ENCODE measurements around the gene NINJ2.

NINJ2 gene

DNA sequence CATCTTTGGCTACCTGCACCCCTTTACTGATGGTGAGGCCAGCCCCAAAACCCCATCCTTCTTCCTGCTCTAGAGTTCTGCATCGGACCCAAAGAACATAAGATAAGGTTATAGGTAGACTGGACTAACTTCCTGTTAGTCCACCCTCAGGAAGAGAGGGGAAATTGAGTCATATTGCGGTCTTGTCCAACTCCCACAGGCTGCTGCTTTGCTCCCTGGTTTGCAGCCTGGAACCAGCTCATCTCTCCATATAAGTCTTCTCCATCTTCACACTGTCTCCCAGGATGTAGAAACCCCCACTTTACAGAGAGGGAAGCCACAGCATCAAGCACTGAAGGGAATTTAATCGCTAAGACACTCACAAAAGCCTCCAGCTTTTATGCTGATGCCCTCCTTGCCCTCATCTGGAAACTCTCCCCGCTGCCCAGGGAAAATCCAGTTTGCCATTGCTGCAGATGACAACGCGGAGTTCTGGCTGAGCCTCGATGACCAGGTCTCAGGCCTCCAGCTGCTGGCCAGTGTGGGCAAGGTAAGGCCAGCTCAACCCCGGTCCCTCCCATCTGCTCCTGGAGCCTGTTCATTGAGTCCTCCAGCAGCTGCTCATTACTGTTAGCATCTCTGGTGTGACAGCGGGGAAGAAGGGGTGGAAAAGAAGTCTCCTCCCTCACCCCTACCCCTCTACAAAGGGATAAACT lies 118.2 kb downstream of the NINJ2 start:
- no peak for DNase-seq

DNA sequence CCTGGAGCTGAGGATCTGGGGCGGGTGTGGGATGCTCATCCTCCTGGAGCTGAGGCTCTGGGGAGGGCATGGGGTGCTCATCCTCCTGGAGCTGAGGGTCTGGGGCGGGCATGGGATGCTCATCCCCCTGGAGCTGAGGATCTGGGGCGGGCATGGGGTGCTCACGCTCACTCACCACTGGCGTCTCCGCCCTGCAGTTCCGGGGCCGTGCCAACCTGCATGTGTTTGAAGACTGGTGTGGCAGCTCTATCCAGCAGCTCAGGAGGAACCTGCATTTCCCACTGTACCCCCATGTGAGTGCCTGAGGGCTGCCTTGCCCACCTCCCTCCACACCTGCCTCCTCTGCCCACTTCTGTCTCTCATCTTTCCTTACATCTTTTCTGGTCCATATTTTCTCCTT lies 119.1 kb downstream of the NINJ2 start:
- DNase-seq = no peak

DNA sequence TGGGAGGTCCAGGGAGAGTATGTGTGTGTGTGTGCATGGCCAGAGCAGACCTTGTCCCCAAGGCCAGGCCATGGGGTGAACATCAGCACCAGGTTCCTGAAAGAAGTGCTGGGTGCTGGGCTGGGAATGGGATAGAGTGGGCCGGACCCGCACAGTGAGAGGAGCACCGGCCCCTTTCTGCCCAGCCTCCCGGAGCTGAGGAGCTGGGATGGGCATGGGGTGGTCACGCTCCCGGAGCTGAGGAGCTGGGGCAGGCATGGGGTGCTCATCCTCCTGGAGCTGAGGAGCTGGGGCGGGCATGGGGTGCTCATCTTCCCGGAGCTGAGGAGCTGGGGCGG lies 120.2 kb downstream of the NINJ2 start:
- DNase-seq = no peak

DNA sequence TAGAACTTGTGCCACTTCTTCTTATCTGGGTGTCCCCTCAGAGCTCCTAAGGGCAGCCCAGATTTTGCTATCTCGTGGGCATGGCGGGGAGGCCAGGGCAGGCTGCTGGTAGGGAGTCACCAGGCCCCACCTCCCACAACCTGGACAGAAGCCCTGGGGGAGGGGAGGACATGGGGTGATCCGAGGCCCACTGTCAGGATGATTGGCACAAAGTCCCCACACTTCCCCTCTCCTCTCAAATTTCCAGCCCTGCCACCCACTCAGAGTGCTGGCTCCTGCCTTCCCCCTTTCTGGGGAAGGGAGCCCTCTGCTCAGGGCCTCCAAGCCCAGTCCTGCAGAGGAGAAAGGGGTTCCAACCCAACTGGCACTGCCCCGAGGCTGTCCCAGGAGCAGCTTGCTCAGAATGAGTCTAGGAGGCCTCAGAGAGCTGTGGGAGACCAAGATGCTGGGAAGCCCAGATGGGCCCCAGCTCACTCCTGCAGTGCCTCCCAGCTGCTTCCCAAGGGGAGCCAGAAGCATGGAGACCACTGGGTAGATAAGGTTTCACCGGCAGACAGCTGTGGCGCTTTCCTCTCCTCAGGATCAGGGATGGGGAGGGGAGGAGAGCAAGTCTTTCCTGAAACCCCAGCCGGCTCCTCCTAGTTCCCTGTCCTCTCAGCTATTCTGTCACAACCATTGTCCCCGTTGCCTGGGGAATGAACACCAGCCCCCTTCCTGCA lies 120.7 kb downstream of the NINJ2 start:
- DNase-seq = no peak

DNA sequence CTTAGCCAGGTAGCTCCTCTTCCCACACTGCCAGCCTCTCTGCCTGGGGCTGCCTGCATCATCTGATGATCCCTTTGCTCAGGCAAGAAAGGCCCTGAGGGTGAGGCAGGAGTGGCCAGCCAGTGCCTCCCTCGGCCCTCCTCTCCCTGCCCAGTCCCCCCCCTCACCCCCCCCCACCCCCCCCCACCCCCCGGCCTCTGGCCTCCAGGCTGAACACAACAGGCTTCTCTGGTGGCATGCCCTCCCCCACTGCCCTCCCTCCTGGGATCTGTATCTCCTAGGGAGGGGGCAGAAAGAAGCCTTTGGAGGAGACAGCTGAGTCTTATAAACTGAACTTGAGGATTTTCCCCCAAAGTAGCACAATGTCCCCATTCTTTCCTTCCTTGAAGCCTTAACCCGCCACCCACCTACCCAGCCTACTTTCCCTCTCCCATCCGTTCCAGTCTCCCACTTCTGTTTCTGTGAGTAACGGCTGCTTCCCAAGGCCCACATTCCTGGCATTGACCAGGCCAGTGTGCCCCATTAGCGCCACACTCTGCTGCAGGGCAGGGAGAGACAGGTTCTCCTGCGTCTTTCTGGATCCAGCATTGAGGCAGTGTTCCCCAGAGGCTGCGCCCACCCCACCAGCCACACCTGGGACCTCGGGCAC lies 121.4 kb downstream of the NINJ2 start:
- peak; percentile 67 for DNase-seq

DNA sequence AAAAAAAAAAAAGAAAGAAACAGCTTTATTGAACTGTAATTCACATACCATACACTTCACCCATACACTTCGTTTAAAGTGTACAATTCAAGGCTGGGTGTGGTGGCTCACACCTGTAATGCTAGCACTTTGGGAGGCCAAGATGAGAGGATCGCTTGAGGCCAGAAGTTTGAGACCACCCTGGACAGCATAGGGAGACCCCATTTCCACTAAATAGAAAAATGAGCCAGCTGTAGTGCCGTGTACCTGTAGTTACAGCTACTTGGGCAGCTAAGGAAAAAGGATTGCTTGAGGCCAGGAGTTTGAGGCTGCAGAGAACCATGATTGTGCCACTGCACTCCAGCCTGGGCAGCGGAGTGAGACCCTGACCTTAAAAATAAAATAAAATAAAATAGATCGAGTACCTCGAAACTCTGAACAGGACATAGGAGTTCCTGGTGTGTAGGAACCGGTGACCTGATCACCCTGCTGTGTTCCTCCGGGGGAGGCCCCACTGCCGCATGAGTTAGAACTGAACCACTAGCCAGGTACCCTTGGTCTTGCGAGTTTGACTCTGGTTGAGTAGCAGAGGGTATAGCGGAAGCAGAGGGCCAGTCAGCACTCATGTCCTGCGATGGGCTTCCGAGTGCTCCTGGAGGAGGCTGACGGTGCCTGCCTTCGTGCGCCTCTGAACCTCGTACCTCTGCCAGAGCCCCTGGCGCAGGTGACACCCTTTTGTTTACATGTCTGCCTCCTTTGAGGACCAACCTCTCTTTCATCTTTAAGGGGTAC lies 123.5 kb downstream of the NINJ2 start:
- no peak for DNase-seq

DNA sequence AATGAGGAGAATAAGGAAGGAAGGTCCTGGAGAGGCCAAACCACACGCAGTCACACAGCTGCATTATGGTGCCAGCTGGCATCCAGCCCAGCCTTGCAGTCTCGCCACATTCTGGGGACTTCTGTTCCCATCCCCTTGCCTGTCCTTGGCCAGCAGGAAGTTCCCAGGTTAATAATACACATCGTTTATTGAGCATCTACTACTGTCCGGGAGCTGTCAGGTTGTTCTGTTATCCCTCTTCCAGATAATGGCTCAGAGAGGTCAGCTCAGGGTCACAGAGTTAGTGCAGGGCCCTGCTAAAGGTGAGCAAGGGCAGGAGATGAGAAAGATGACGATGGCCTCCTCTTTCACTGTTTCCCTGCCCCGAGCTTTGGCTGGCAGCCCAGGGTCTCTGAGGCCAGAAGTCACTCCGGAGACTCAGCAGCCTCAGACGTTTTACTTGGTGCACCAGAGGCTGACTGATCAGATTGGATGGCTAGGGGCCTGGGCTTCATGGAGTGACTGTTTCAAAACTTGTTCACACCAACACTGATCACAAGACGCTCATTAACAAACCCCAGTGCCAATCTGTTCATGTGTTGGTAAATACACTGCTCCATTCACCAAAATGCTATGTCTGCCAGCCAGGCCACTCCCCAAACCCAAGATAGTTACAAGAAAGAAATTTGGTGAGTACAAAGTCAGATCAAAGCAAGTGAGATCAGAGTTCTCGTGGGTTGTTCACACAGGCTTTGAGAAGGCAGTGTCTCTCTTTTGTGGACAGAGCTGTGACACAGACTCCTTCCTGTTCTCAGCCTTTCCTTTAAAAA lies 124.3 kb downstream of the NINJ2 start:
- no peak for DNase-seq

DNA sequence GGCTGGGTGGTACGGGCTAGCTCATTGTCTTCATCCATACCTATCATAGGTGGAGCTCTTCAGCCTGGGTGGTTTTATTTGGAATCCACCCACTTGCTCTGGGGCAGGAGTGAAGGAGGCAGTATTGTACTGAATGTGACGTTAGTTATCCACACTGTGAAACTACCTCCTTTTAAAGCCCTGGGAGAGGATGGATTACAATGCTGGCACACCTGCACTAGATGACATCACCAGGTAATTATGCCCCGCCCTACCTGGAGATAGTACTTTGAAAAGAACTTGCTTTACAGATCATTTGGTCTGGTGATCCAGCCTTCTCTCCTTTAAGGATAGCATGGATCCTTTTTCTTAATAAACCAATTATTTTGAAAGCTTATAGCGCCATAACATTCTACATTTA lies 125.5 kb downstream of the NINJ2 start:
- DNase-seq = no peak

DNA sequence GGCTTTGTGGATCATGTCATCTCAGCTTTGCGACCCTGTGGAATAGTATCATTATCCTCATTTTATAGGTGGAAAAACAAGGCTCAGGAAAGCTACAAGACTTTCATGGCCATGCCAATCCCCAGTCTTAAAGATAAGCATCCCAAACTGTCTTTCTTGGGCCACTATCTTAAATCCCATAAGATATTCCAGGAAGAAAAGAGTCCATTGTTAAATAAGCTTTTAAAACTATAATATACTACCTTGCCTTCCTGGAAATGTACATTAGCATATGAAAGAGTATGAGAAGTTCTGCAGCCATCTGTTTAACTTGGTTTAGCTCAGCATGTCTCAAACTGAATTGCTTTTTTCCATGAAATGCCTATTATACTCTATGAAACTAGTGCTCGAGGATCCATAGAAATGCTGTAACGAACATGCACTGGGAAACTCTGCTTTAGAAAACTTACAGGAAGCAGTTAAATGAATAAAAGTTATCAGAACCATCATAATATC lies 126.4 kb downstream of the NINJ2 start:
- DNase-seq = no peak

DNA sequence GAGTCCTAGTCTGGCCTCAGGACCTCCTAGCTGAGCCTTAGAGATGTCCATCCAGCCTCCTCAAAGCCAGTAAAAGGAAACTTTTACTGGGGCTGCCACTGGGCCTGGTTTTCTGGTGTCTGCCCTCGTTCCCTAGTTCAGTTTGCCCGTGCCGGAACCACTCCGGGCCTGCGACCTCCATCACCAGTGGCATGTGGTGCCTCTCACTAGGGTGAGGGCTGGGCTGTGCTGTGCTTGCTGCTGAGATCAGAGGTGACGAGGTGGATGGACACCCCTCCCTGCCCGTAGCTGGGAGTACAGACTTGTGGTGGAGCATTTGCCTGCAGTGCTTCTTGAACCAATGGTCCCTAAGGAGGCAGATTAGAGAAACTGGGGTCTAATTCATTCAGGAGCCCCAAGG lies 127.8 kb downstream of the NINJ2 start:
- no peak for DNase-seq

DNA sequence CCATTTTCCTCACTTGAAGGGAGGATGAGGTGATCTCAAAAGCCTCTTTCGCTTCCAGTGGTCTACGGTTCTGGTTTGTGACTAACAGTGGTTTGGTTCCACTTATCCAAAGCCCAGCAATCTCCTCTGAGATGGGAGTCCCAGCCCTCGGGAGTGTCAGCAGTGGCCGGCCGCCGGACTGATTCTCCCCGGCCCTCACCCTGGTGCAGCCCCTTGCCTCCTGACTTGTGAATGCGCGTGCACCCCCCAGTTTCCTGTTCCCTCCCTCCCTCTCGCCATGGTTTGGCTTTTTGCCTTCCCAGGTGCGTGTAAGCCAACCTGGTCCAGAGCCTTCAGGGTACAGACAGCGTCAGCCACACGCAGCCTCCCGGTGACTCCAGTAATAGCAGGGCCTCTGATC lies 129.0 kb downstream of the NINJ2 start:
- DNase-seq = no peak

DNA sequence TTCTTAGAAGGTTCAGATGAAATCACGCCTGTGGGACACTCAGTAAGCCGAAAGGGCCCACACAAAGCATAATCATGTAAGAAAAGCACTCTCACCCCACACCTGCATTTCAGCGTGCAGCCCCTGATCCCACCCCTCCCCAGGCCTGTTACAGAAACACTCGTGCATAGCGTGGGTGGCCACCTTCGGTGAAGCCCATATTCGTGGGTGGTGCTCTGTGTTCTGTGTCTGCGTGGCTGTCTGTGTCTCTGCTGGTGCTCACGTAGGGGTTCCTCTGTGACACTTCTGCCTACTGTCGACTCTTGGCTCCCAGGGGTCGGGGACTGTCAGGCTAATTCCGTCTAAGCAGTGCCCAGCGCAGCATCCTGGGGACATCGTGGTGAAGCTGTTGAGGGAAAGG lies 129.5 kb downstream of the NINJ2 start:
- no peak for DNase-seq

DNA sequence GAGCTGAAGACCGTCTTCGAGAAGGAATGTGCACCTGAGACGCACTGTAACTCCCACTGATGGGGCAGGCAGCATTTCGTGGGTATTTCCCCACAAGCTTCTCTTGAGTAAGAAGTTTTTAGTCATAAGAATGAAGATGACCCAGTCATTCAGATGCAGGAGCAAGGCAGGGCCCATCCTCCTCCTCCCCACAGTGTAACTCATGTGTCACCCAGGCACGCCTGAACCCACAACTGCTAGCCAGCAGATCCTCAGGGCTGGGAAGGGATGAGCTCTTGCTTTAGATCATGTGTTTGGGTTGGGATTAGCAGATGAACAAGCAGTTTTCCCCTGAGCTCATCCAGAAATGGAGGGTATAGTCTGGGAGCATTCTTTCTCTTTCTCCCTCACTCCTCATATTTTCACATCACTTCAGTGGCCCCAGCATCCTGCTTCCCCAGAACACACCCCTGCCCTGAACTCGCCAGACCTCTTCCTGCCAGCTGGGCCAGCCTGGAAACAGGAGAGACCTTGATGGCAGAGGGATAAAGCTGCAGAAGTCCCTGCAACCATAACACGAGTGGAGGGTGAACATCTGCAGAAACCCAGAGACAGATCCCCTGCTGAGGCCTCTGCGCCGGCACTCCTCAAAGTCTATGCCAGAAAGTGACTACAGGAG lies 130.2 kb downstream of the NINJ2 start:
- DNase-seq = peak; percentile 72

DNA sequence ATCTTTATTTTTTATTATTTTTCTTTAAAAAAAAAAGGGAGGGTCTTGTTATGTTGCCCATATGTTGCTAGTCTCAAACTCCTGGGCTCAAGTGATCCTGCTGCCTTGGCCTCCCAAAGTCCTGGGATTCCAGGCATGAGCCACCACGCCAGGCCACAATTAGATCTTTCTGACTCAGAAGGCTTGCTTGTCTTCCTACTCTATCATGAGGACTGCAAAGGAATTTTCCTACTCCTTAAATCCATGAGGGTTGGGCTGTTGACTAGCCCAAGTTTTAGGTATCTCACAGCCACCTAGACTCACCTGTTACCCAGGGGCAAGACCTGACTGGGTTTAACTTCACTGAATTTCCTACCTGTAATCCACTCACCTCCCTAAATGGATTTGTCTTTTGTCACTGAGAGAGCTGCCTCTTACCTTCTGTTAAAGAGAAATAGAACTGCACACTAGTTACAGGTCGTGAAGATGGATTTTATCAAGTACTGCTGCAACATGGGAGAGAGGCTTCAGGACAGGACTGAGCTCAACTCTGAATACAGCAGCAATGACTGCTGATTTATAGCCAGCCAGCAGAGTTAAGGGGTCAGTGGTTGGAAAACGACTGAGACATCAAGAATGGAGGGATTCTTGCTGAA lies 131.2 kb downstream of the NINJ2 start:
- DNase-seq = no peak

DNA sequence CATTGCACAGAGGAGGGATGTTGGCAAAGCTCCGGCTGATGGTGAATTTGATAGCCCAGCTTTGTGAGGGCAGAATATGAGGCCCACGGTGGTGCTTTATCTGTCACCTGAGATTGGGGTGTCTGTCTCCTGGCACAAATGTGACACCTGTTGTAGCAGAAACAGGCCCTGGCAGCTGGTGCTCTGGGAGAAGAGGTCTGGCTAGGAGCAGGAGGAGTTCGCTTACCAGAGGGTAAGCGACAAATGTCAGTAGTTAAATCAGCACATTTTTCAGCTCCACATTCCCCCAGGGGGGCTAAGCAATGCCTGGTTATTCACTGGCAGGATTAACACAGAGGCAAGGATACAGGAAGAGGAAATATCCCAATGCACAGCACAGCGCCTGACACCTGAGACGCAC lies 132.4 kb downstream of the NINJ2 start:
- DNase-seq = no peak

DNA sequence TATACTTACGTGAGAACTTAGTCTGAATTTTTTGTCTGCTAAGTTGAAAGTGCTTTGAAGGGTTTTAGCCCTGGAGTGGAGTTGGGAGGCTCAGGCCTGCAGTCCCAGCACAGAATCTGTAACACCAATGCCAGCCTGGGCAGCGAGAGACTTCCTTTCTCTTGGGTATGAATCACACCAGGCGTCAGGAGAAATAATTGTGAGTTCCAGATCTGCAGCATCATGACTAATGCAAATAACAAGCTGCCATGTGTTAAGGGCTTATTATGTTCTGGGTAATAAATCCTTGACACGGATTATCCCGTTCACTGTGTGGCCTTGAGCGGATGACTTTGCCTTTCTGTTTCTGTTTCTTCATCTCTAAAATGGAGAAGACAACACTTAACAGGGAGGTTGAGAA lies 132.9 kb downstream of the NINJ2 start:
- peak; percentile 26 for DNase-seq

DNA sequence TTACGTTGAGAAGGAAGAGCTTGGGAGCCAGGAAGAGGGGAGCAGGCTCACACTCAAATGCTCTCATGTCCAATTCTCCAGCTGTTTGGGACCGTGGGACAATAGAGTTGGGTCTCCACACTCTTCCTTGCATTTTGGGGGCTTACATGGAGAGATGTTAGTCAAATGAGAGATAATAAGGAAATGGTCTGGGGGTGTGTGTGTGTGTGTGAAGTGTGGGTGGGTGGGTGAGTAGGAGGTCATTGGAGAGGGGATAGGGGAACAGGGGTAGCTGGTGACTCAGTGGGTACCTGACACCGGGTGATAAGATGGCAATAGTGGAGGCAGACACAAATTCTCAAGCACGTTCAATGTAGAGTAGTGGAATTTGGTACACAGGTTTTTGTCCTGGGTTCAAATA lies 135.5 kb downstream of the NINJ2 start:
- no peak for DNase-seq

DNA sequence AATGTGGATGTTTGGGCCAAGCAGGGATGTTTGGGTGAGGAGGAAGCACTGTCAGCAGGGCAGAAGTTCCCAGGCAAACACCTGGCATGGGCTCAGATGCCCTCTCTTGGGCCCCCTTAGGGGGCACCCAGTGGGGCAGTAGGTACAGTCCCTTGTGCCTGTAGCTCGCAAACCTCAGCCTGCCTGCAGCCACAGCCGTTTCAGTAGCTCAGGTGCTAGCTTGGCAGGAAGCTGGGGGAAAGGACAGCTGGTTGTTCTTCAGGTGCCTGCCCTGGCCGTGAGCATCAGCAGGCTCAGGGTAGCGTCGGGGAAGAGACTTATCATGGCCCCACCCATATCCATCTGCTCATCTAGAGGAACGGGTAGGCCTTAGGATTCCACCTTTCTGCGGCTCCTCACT lies 136.0 kb downstream of the NINJ2 start:
- no peak for DNase-seq

DNA sequence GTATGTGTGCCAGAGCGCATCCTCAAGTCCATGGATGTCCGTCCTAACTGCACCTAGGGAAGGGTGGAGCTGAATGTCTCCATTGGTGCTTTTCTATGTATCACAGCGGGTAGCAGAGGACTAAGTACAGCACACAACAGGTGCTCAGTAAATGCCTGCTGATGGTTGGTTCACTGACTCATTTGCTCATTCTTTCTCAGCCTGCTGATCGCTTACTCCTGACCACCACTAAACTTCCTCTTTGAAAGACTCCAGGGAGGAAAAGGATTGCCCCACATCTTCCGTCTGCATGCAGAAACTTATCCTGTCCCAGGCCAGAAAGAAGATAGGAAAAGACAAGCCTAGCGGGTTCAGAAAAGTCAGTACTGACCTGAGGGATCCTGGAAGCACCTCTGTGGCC lies 137.2 kb downstream of the NINJ2 start:
- no peak for DNase-seq

DNA sequence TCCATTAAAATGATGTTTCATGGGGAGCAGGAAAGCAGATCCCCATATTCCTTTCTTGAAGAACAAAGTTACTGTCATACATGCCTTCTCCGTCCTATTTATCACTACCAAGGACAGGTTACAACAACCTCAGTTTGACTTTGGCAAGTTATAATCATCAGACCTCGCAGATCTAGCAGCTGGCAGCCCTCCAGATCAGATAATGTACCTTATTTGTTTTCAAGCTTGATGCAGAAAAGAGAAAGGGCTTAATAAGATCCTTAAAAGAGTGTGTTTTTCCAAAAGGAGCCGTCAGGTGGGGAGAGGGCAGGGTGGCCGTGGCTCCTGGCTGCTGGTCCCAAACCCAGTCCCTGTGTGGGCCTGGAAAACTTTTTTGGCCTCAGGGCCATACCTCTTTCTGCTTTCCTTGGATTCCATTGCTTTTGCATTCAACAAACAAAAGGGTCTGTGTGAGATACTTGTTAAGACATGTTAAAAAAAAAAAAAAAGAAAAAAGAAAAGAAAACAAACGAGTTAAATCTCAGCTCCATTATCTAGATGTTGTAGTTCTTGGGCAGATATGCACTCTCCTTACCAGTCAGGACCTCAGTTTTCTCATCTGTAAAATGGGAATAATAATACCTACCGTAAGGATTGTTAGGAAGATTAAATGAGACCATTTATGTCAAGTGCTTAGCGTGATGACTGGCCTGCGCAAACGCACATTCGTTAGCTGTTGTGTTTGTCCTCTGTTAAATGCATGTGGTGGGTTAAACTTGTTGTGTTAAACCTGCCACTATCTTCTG lies 138.9 kb downstream of the NINJ2 start:
- DNase-seq = no peak
